Tongue (tissue), 3 donors: ENCODE results near the gene IFNW1. TPM values are rescaled to one million over a fixed set of nuclear protein-coding genes. Genes with fewer than 3 reads are reported as not detected.

Experiments
- DNase-seq: peaks from one replicate; pipeline ENCODE4 v3.0.0-alpha.2; 2015
- small RNA-seq: library from RNA; depleted of rRNA; stranded (forward); fragments of <200 nt; gene quantifications from one replicate; pipeline ENCODE3, GENCODE V24; 2014; ENCODE audit warnings: low replicate concordance
- total RNA-seq: library from RNA; depleted of rRNA; stranded (reverse); fragments of >200 nt; gene quantifications from one replicate; pipeline ENCODE4 v1.2.3, GENCODE V29; 2014

The IFNW1 gene
- total RNA-seq, 1 donor from 2014 or later = not detected

DNA sequence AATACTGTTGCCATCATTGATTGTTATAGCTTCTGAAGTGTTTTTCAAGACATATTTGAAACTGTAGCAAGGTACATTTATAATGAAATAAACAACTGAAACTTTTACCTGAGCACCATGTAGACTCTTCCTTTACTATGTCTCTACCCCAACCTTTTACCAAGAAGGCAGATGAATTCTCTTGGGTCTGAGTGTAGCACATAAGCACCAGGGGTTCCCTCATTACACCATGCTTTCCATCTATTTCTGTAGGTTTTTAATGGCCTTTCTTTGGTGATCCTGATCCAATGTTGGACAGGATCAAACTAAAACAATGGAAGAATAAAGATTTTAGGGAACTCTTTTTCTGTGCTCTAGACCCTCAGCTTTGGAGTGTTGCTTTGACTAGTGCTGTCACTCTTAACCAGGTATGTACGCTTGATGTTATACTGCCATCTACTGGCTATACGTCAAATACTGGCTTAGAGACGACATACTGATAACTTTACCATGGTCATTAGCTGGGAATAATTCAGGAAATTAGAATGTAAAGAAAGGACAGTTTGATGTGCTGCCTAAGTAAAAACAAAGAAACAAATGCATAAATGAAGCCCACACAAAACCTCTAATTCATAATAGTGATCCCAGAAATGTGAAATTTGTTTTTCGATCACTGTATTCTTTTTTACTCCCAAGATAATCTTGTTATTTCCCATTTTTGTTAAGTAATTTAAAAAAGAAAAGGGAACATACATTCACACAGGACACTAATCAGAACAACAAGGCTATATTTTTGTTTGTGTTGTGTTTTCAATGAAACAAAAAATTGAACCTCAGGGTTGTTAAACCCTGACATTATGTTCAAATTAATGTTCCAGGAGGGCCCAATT is 30.7 kb downstream of the IFNW1 start:
- DNase-seq = peak; percentile 89

DNA sequence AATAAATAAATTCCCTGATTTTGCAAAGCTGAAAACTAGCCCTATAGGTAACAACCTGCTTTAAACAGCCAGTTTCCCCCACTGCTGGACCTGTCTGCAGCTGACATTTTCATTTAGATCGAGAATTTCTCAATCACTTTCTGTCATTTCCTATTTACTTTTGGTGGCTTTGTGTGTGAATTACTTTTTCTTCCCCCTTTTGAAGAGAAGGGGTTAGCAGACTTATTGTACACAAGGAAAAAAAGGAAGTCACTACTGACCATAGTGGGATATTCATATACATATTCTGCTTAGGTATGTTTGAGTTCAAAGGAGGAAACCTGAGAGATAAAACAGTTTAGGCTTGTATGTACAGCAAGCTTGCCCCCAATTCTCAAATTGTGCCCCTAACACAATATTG is 36.8 kb downstream of the IFNW1 start:
- no peak for DNase-seq

DNA sequence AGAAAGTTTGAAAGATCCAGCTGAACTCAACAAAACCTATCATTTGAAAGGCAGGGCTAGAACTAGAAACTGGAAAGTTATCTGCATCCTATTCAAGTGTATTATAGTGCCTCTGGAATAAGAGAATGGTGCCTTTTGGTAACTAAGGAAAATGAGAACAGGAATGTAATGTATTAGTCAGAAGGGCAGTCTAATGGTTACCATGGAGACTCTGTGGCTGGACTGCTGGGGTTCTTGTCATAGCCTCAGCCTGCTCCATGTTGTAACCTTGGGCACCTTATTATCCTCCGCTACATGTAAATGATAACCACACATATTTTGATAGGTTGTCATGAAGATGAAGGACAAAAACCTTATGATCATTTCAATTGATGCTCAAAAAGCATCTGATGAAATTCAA is 39.3 kb downstream of the IFNW1 start:
- no peak for DNase-seq

DNA sequence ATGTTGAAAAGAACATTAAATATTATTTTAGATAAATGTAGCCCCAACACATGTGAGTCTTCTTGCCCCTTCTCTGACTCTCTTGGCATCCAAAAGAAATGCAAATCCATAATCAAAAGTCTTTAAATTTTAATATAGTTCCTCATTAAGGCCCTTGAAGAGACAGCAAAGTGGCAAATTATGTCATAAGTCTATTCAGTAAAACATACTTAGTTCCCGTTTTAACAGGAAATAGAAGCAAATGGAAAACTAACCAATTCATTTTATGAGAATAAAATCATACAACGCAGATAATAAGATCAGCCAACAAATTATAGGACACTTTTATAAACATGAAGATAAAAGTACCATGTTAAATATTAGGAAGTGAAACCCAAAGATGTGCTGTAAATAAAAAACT is 43.8 kb downstream of the IFNW1 start:
- DNase-seq = no peak

DNA sequence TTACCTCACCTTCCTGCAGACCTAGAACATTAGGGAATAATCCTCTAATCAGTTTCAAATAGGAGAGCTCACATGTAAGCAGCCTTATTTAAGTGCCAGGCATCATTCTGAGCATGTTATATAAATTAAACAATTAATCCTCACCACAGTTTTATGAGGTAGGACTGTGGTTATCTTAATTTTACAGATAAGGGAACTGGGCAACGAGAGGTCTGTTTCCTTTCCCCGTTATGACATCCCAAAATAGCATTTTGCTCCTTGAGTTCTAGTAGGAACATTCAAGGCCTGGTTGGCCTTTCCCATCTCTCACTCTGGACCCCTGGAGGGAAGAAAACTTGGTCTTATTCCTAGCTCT is 44.8 kb downstream of the IFNW1 start:
- no peak for DNase-seq

DNA sequence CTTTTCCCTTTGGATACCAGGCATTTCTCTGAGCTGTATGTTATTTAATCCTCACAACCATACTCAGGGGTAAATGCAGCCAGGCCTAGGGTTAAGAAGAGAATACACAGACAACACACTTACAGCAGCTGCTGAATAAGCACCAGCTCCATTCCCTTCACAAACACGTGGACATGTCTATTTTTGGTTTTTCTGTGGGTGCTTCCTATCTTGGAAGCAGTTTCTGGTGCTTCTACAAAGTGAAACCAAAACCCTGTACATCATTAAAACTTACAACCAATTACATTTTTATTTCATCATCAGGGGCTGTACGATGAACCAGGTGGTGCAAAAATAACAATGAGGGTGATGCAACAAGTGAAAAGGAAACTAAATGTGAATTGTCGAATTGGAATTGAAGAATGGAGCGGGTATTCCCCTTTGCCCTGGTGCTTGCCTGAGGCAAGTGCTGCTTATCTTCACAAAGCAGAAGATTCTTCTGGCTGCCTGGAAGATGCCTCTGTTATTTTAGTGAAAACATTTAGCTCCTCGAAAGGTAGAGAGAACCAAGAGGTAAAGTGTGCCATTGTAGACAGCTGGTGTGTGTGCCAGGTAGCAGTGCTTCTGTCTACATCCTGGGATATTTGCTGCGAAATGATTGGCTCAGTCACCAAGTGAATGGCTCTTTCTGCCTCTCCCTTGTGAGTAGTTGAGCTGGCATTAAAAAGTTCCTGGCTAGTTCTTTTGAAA is 45.3 kb downstream of the IFNW1 start:
- DNase-seq = peak; percentile 59

DNA sequence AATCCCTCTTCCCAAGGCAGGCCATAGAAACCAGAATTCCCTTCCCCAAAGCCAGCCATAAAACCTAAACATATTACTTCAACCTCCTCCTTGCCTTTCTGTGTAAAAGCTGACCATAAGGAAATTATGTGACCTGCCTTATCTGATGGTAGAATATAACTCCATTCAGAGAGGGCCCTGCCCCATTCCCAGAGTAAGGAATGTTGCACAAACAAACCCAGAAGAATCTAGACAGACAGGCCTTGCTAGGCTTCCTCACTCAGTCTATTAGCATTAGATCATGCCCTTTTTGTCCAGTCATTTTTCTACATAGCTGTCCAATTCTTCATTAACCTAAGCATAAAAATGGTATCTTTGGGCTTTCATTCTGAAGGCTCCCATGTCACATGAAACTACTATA is 46.1 kb downstream of the IFNW1 start:
- no peak for DNase-seq

Small RNA genes lying within 50 kb of the gene (small RNA-seq; reads per million reads assigned to genes)
- gene IFNWP4 = not detected
- gene RF00019 = not detected

Other genes with a start within 250 kb of the IFNW1 start
- 5.8 TPM for gene HACD4, start 110.2 kb downstream of the IFNW1 start, total RNA-seq
- not detected for gene IFNB1, start 63.9 kb downstream of the IFNW1 start, total RNA-seq
- gene IFNA21, start 24.8 kb upstream of the IFNW1 start, total RNA-seq = not detected
- gene IFNA4, start 45.8 kb upstream of the IFNW1 start, total RNA-seq = not detected
- gene IFNA7, start 60.4 kb upstream of the IFNW1 start, total RNA-seq = not detected
- not detected for gene IFNA10, start 65.3 kb upstream of the IFNW1 start, total RNA-seq
- not detected for gene IFNA16, start 75.5 kb upstream of the IFNW1 start, total RNA-seq
- gene IFNA17, start 86.4 kb upstream of the IFNW1 start, total RNA-seq = not detected
- not detected for gene IFNA14, start 98.2 kb upstream of the IFNW1 start, total RNA-seq
- not detected for gene IFNA5, start 163.5 kb upstream of the IFNW1 start, total RNA-seq
- gene KLHL9, start 193.6 kb upstream of the IFNW1 start, total RNA-seq = 40.7 TPM
- not detected for gene IFNA6, start 209.1 kb upstream of the IFNW1 start, total RNA-seq
- not detected for gene IFNA13, start 226.2 kb upstream of the IFNW1 start, total RNA-seq
- gene IFNA2, start 243.6 kb upstream of the IFNW1 start, total RNA-seq = not detected